Activated CD4-positive, alpha-beta T cell treated with anti-CD3 and anti-CD28 coated beads for 4 hours (primary cell): ENCODE measurements around the gene CTRB2.
"Not testable (repeated sequence)": the region's sequence is repeated elsewhere in the genome, so short reads cannot be mapped to it uniquely, and the experiment has no call there.

Experiments used
- DNase-seq, 2 donors: peaks; one replicate each; pipeline ENCODE4 v3.0.0-alpha.2; 2020

CTRB2 gene

GRCh38 chr16:75206749-75207451 is at the start of gene CTRB2:
Gene CTRB2 (minus strand): TSS chr16:75207161. CDS start chr16:75207141, 20 bp downstream.
- DNase-seq, result no peak

DNA sequence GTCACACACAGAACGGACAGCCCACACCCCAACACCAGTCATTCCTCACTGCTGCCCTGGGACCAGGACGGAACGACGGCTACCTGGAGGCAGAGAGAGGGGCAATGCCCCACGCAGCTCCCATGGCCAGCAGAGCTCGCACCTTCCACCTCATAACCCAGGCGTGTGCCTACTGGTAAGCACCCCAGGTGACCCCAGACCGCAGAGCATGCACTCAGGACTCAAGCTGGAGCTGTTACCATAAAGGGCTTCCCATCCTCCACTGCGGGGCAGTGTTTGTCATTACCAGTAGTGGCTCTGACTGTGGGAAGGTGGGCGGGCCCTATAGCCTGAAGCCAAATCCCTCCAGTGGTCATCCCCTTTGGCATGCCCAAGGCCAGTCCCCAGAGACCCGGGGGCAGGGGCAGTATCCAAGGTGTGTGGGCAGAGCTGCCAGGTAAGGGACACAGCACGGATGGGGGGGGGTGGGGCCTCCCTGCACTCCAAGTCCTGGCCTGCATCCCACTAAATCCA is 49.2 kb upstream of the CTRB2 start:
- DNase-seq, result no peak

DNA sequence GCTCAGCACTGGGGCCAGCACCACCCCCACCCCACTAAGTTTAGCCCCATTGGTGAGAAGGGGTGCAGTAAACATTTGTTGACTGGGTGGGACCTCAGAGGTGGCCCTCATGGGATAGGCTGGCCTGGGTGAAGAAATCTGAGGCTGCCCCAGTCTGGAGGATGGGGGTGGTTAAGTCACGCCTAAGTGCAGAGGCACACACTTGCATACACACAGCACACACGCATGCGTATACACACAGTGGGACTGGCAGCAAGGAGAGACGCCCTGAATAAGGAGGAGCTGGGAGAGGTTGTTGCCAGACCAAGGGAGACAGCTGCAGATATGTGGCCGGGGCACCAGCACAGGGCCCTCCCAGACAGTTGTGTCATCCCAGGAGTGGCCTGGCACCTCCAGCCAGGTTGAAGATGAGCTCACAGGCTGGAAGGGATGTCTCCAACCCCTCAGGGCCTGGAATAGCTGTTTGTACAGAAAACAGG is 47.4 kb upstream of the CTRB2 start:
- no peak for DNase-seq

DNA sequence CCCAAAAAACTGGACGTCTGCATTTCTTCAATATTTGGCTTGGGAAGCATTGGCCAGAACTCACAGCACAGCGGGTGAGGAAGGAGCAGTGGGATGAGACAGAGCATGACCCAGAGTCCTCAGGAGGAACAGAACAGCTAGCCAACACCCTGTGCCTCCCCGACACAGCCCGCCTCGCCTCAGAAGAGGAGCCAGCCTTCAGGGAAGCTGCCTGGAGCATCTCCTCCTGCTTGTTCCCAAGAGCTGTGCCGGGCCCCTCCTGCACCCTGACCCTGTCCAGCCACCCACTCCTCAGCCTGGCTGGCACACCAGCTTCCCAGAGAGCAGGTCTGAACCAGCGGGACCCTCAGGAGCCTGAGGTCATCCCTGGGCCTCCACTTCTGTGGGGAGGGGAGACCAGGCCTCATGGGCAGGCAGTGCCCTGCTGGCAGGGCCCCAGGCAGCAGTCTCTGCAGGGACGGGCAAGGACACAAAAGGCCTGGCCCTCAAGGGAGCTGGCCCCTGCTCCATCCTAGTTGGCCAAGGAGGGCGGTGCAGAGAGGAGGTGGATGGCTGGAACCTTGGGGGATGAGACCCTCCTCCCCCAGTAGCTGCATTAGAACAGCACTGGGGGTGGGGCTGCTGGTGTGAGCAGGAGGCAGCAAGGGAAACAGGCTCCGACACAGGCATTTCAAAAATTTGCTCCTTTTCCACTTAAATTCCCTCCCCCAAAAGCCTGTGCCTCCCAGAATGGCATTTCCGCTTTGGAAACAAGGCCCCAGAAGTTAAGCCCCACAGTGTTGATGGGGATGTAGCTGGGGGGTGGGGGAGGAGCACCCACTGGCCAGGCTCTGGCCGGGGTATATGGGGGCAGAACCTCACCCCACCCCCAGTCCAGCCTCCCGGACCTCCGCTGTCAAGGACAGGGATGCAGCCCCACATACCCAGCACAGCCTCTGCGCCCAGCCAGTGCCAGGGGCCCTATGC is 46.3 kb upstream of the CTRB2 start:
- DNase-seq, result no peak

- no peak for DNase-seq
Observed at GRCh38 chr16:75252049-75252864, 45.3 kb upstream of the CTRB2 start.

- no peak for DNase-seq
Observed at GRCh38 chr16:75251280-75252048, 44.5 kb upstream of the CTRB2 start, which contains the start of gene BCAR1. Gene BCAR1 (minus strand): TSS chr16:75251624. CDS start chr16:75251482, 142 bp downstream.

GRCh38 chr16:75250809-75251279 is 43.9 kb upstream of the CTRB2 start:
- DNase-seq, result no peak

GRCh38 chr16:75250089-75250808 is 43.3 kb upstream of the CTRB2 start:
- no peak for DNase-seq

GRCh38 chr16:75249441-75249840 is 42.5 kb upstream of the CTRB2 start:
- no peak for DNase-seq

GRCh38 chr16:75248536-75249380 is 41.8 kb upstream of the CTRB2 start:
- no peak for DNase-seq

DNA sequence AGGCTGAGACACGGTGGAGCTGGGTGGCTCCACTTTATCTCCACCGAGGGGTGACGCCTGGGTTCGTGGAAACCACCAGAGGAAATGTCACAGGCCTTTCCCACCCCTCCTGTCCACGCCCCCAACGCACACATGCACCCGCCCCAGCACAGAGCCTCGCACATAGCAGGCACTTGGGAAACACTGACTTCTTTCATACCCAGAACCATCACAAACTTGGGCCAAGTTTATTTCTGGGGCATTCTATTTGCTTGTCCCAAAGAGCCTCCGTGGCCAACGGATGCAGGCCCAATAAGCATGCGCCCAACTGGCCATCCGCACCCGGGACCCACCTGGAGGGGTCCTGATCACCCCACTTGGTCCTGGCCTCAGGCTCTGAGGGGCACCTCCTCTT is 41.2 kb upstream of the CTRB2 start:
- no peak for DNase-seq

- DNase-seq, result no peak
Observed at GRCh38 chr16:75247249-75247648, 40.3 kb upstream of the CTRB2 start.

GRCh38 chr16:75246504-75247205 is 39.7 kb upstream of the CTRB2 start:
- DNase-seq, result no peak

GRCh38 chr16:75244844-75245758 is 38.1 kb upstream of the CTRB2 start:
- no peak for DNase-seq

GRCh38 chr16:75244225-75244809 is 37.4 kb upstream of the CTRB2 start:
- DNase-seq, result no peak

GRCh38 chr16:75243667-75244224 is 36.8 kb upstream of the CTRB2 start:
- no peak for DNase-seq

DNA sequence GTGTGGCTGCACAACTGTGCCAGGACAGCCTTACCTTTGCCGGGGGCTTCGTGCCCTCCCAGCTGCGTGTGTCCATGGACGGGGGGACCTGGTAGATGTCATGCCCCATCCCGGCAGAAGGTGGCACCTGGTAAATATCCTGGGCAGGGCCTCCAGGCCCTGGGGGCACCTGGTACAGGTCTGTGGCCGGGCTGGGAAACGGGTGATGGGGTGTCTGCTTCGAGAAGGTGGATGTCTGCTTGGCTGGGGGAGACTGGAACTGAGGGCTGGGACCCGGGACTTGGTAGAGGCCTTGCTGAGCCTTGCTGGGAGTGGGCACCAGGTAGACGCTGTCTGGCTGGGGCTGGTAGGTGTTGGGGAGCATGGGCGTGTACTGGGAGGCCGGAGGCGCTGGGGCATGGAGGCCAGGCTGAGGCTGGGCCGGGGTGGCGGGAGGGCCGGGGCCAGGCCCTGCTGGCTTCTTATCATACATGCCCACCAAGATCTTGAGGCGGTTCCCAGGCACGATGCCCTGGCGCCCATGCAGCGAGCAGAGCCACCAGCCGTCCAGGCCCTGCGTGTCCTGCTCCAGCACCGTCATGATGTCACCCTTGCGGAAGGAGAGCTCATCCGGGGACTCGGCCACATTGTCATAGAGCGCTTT is 35.6 kb upstream of the CTRB2 start:
- not testable (repeated sequence) for DNase-seq
